GM18909 (cell line): ENCODE data around the gene EIF2D.
A peak's percentile ranks its signal among the peaks of the same experiment; 100 is the strongest.

Experiments
- ATAC-seq: cut with Tn5 transposase; IDR thresholded peaks from one replicate; pipeline ENCODE4 v1.9.1; 2021; ENCODE audit warnings: mild to moderate bottlenecking; ENCODE audit not compliant: unreplicated experiment, poor library complexity

The EIF2D gene

GRCh38 chr1:206554701-206555472, 57.4 kb downstream of the EIF2D start:
- ATAC-seq = no peak

GRCh38 chr1:206554211-206554610, 58.1 kb downstream of the EIF2D start:
- ATAC-seq = no peak

DNA sequence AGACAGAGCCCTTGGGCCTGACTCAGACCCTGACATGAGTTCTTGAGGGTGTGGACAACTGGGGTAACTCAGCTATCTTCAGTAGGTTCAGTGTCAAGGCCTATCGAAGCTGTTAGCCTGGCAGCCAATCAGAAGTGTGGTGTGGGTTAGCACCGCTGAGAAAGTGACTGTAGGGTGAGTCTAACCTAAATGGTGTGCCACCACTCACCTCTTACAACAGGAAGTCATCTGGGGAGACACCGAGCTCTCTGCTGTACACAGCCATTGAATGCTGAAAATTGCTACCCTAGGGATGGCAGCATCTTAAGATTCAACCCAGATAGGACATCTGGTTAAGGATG, 60.3 kb downstream of the EIF2D start:
- ATAC-seq = no peak

DNA sequence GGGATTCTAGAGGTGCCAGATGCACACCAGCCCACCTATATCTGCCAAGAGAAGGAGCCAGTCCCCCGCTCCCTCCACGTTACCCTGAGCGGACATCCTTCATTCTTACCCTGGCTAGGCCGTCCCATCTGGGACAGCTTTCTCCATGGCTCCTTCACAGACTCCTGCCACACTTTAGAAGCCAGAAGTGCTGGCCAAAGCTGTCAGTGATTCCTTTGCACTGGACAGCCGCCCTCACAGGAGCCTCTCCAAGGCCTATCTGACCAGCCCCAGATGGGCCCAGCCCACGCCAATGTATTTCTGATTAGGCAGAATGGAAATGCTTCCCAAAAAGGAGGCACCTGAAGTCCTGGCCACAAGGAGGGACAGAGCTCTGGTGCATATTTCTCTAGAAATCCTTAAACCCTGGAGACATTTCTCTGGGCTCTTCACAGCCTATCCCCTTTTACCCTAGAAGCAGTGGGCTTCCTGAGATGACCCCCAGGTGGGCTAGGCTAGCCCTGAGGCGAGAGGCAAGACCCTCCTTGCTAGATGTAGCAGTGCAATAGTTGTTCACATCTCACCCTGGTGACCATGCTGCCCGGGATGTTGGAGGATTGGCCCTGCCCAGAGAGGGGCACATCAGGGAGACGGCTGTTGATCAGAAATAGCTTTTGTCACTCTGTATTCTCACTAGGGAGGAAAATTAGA, 60.8 kb downstream of the EIF2D start:
- no peak for ATAC-seq

GRCh38 chr1:206550446-206550845, 61.8 kb downstream of the EIF2D start:
- no peak for ATAC-seq

DNA sequence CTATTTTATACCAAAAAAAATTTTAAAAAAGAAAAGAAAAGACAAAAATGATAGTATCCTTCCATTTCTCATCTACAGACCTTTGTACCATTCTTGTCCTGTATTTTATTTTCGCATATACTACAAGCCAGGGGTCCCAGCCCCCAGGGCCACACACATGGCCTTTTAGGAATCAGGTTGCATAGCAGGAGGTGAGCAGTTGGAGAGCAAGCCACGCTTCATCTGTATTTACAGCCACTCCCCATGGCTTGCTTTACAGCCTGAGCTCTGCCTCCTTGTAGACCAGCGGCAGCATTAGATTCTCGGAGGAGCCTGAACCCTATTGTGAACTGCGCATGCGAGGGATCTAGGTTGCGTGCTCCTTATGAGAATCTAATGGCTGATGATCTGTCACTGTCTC, 65.2 kb downstream of the EIF2D start:
- no peak for ATAC-seq

DNA sequence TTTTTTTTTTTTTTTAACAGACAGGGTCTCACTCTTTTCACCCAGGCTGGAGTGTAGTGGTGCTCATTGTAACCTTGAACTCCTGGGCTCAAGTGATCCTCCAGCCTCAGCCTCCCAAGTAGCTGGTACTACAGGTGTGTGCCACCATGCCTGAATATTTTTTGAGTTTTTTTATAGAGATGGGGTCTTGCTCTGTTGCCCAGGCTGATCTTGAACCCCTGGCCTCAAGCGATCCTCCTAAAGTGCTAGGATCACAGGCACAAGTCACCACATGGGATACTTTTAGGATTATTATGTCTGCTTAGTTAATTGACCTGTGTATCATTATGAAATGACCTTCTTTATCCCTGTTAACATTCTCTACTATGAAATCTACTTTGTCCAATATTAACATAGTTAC, 66.9 kb downstream of the EIF2D start:
- no peak for ATAC-seq

- ATAC-seq = peak; percentile 47
Observed at GRCh38 chr1:206544562-206545257, 67.6 kb downstream of the EIF2D start.
